BE2C (cell line): ENCODE measurements around the gene PNKP.

Source experiments
- DNase-seq: peaks from one replicate; pipeline ENCODE4 v3.0.0-alpha.2; 2020
- H3K27me3 ChIP-seq: fragments of 250-450 bp; sonication (Bioruptor Pico); 2 replicates; pipeline ENCODE4 v1.5.1; 2020; ENCODE audit warnings: mild to moderate bottlenecking
- H3K36me3 ChIP-seq: fragments of 250-450 bp; sonication (Bioruptor Pico); 2 replicates; pipeline ENCODE4 v1.5.1; 2020; ENCODE audit warnings: mild to moderate bottlenecking
- H3K4me1 ChIP-seq: fragments of 250-450 bp; sonication (Bioruptor Pico); 2 replicates; pipeline ENCODE4 v1.5.1; 2020
- H3K4me3 ChIP-seq: 2 replicates; pipeline ENCODE4 v1.5.1; 2011; ENCODE audit warnings: low read depth, low read length
- H3K9me3 ChIP-seq: fragments of 250-450 bp; sonication (Bioruptor Pico); 2 replicates; pipeline ENCODE4 v1.5.1; 2020
- CTCF ChIP-seq: IDR thresholded peaks from 2 replicates; pipeline ENCODE4 v1.5.1; 2012; ENCODE audit warnings: mild to moderate bottlenecking, low read depth, low read length

PNKP gene

GRCh38 chr19:49896863-49897621 lies 29.7 kb upstream of the PNKP start, which contains the start of gene IL4I1:
Gene IL4I1, minus strand, starts transcription at chr19:49896887. Its CDS starts 727 bp downstream, at chr19:49896160.
- Histone ChIP-seq H3K4me3 (no peak within 1 kb of the TSS), H3K9me3 (no peaks in the 10 kb centered on the region), H3K4me1 (no peaks in the 10 kb centered on the region), H3K27me3 (no peaks in the 10 kb centered on the region), H3K36me3 (no peaks in the 10 kb centered on the region)
- TF ChIP-seq CTCF, result no peak
- no peak for DNase-seq

- no peak for DNase-seq
- no peak for TF ChIP-seq CTCF
- H3K9me3 ChIP-seq, result no peaks in the 10 kb centered on the region
- H3K36me3 ChIP-seq, result no peaks in the 10 kb centered on the region
- no peaks in the 10 kb centered on the region for H3K27me3 ChIP-seq
- H3K4me3 ChIP-seq, result no peak overlapping the region
- H3K4me1 ChIP-seq, result peaks cover 6% of the 10 kb centered on the region; the same call in 1 of the 2 replicates
Observed at GRCh38 chr19:49895566-49896297, 28.4 kb upstream of the PNKP start.

GRCh38 chr19:49894879-49895565 lies 27.6 kb upstream of the PNKP start:
- H3K4me1 ChIP-seq, result peaks cover 6% of the 10 kb centered on the region; the same call in 1 of the 2 replicates
- TF ChIP-seq CTCF, result no peak
- no peaks in the 10 kb centered on the region for H3K27me3 ChIP-seq
- H3K9me3 ChIP-seq, result no peaks in the 10 kb centered on the region
- H3K4me3 ChIP-seq, result no peak overlapping the region
- H3K36me3 ChIP-seq, result no peaks in the 10 kb centered on the region
- no peak for DNase-seq

- Histone ChIP-seq H3K36me3 (no peaks in the 10 kb centered on the region), H3K9me3 (no peaks in the 10 kb centered on the region), H3K4me3 (no peak overlapping the region), H3K27me3 (no peaks in the 10 kb centered on the region), H3K4me1 (peaks cover 6% of the 10 kb centered on the region; the same call in 1 of the 2 replicates)
- no peak for TF ChIP-seq CTCF
- DNase-seq, result no peak
Observed at GRCh38 chr19:49894011-49894664, 26.8 kb upstream of the PNKP start.

- no peak for DNase-seq
- no peaks in the 10 kb centered on the region for H3K9me3 ChIP-seq
- no peak overlapping the region for H3K4me3 ChIP-seq
- H3K4me1 ChIP-seq, result peaks cover 6% of the 10 kb centered on the region; the same call in 1 of the 2 replicates
- no peaks in the 10 kb centered on the region for H3K36me3 ChIP-seq
- TF ChIP-seq CTCF, result no peak
- H3K27me3 ChIP-seq, result no peaks in the 10 kb centered on the region
Observed at GRCh38 chr19:49892716-49893115, 25.3 kb upstream of the PNKP start.
